ENCODE data around the gene SLC3A2.

The SLC3A2 gene

GRCh38 chr11:62917906-62918502 lies 37.3 kb downstream of the SLC3A2 start:
- H3K4me3 ChIP-seq (replicated peaks; ENCODE audit: low read depth, low read length) = no peak overlapping the region
- DNase-seq (ENCODE audit: extremely low read depth, low read depth) = no peak

GRCh38 chr11:62918531-62918930 lies 37.8 kb downstream of the SLC3A2 start:
- no peak overlapping the region for H3K4me3 ChIP-seq (replicated peaks; ENCODE audit: low read depth, low read length)
- DNase-seq (ENCODE audit: extremely low read depth, low read depth) = no peak
- TF ChIP-seq CTCF (IDR thresholded peaks at IDR 0.05; ENCODE audit: low read depth, low read length, missing control alignments) = no peak

More at GRCh38 chr11:62917906-62918502, 37.3 kb downstream of the SLC3A2 start:
- TF ChIP-seq CTCF (IDR thresholded peaks at IDR 0.05; ENCODE audit: low read depth, low read length, missing control alignments) = no peak

- TF ChIP-seq CTCF (IDR thresholded peaks at IDR 0.05; ENCODE audit: low read depth, low read length, missing control alignments) = no peak
These were observed 38.8 kb downstream of the SLC3A2 start for GRCh38 chr11:62919476-62919875.

GRCh38 chr11:62919898-62920640 lies 39.4 kb downstream of the SLC3A2 start:
- no peak for TF ChIP-seq CTCF (IDR thresholded peaks at IDR 0.05; ENCODE audit: low read depth, low read length, missing control alignments)
- no peak for DNase-seq (ENCODE audit: extremely low read depth, low read depth)
- no peak overlapping the region for H3K4me3 ChIP-seq (replicated peaks; ENCODE audit: low read depth, low read length)

More at GRCh38 chr11:62919476-62919875, 38.8 kb downstream of the SLC3A2 start:
- DNase-seq (ENCODE audit: extremely low read depth, low read depth) = no peak
- H3K4me3 ChIP-seq (replicated peaks; ENCODE audit: low read depth, low read length) = no peak overlapping the region

GRCh38 chr11:62921201-62921572 lies 40.5 kb downstream of the SLC3A2 start, which contains the start of gene CHRM1:
TSS of gene CHRM1 (minus strand) at chr11:62921363. CDS start at chr11:62911100, 10,263 bp downstream.
- DNase-seq (ENCODE audit: extremely low read depth, low read depth) = no peak
- H3K4me3 ChIP-seq (replicated peaks; ENCODE audit: low read depth, low read length) = no peak within 1 kb of the TSS
- TF ChIP-seq CTCF (IDR thresholded peaks at IDR 0.05; ENCODE audit: low read depth, low read length, missing control alignments) = no peak

GRCh38 chr11:62921573-62922188 lies 41.0 kb downstream of the SLC3A2 start:
- no peak for DNase-seq (ENCODE audit: extremely low read depth, low read depth)
- no peak overlapping the region for H3K4me3 ChIP-seq (replicated peaks; ENCODE audit: low read depth, low read length)

More at GRCh38 chr11:62921573-62922188, 41.0 kb downstream of the SLC3A2 start:
- TF ChIP-seq CTCF (IDR thresholded peaks at IDR 0.05; ENCODE audit: low read depth, low read length, missing control alignments) = no peak
